Neuronal stem cell (in vitro differentiated cells): ENCODE data around the gene HSD11B1L.
A peak's percentile ranks its signal among the peaks of the same experiment; 100 is the strongest.

Source experiments
- DNase-seq: peaks from one replicate; pipeline ENCODE4 v3.0.0-alpha.2; 2013; ENCODE audit warnings: low spot score
- H2AFZ ChIP-seq: one replicate; pipeline ENCODE4 v1.6.1; 2013; ENCODE audit warnings: mild to moderate bottlenecking, low read length, inconsistent platforms
- H2AK5ac ChIP-seq: 2 replicates; pipeline ENCODE4 v1.6.1; 2013; ENCODE audit warnings: low read depth, mild to moderate bottlenecking, inconsistent platforms, low read length, moderate library complexity, mixed read lengths
- H2BK120ac ChIP-seq: 2 replicates; pipeline ENCODE4 v1.6.1; 2013; ENCODE audit warnings: low read depth, mild to moderate bottlenecking, inconsistent platforms, low read length, moderate library complexity, mixed read lengths
- H2BK12ac ChIP-seq: one replicate; pipeline ENCODE4 v1.6.1; 2013; ENCODE audit warnings: low read length, inconsistent platforms
- H2BK15ac ChIP-seq: 2 replicates; pipeline ENCODE4 v1.6.1; 2013; ENCODE audit warnings: mild to moderate bottlenecking, low read length, inconsistent platforms, mixed read lengths
- H2BK5ac ChIP-seq: one replicate; pipeline ENCODE4 v1.6.1; 2013; ENCODE audit warnings: inconsistent platforms, mild to moderate bottlenecking, low read length, moderate library complexity
- H3K14ac ChIP-seq: one replicate; pipeline ENCODE4 v1.6.1; 2013; ENCODE audit warnings: low read length, inconsistent platforms
- H3K18ac ChIP-seq: 2 replicates; pipeline ENCODE4 v1.6.1; 2013; ENCODE audit warnings: low read length, inconsistent platforms
- H3K23ac ChIP-seq: 2 replicates; pipeline ENCODE4 v1.6.1; 2013; ENCODE audit warnings: low read depth, mild to moderate bottlenecking, mixed read lengths, low read length, inconsistent platforms; ENCODE audit not compliant: poor library complexity
- H3K27ac ChIP-seq: replicated peaks from 3 replicates; pipeline ENCODE4 v1.5.1; 2013; ENCODE audit warnings: low read length, inconsistent platforms
- H3K27me3 ChIP-seq, 3 experiments: 2 replicates each; pipeline ENCODE4 v1.6.1; 2013; ENCODE audit warnings: low read length in 3 of 3, mild to moderate bottlenecking in 2 of 3, inconsistent platforms in 1 of 3, low read depth in 1 of 3, mixed read lengths in 1 of 3, moderate library complexity in 1 of 3; ENCODE audit not compliant: control insufficient read depth in 3 of 3, insufficient read depth in 3 of 3
- H3K36me3 ChIP-seq, 2 donors: replicated peaks in 1 of 2; 2 replicates each; pipeline ENCODE4 v1.6.1; 2013; ENCODE audit warnings: low read length in 2 of 2; ENCODE audit not compliant: control insufficient read depth in 2 of 2, insufficient read depth in 2 of 2
- H3K4ac ChIP-seq: 2 replicates; pipeline ENCODE4 v1.6.1; 2013; ENCODE audit warnings: inconsistent platforms, mild to moderate bottlenecking, low read length, moderate library complexity
- H3K4me1 ChIP-seq, 2 donors: 1 replicate in 1 of 2; 2 replicates in 1 of 2; pipeline ENCODE4 v1.6.1; 2013; ENCODE audit warnings: low read length in 2 of 2, low read depth in 1 of 2; ENCODE audit not compliant: control insufficient read depth in 2 of 2, insufficient read depth in 1 of 2
- H3K4me2 ChIP-seq: one replicate; pipeline ENCODE4 v1.6.1; 2013; ENCODE audit warnings: mild to moderate bottlenecking, low read length, inconsistent platforms; ENCODE audit not compliant: insufficient read depth, poor library complexity, severe bottlenecking
- H3K4me3 ChIP-seq, 2 donors: 2 replicates each; pipeline ENCODE4 v1.5.1; 2013; ENCODE audit warnings: low read length in 2 of 2, mild to moderate bottlenecking in 2 of 2, inconsistent platforms in 1 of 2, moderate library complexity in 1 of 2
- H3K79me1 ChIP-seq: one replicate; pipeline ENCODE4 v1.6.1; 2013; ENCODE audit warnings: low read depth, mild to moderate bottlenecking, inconsistent platforms, low read length, moderate library complexity
- H3K9ac ChIP-seq: one replicate; pipeline ENCODE4 v1.6.1; 2013; ENCODE audit warnings: mild to moderate bottlenecking, low read depth, low read length, inconsistent platforms; ENCODE audit not compliant: poor library complexity
- H3K9me3 ChIP-seq, 2 donors: replicated peaks in 1 of 2; 2 replicates each; pipeline versions ENCODE3 to v1.6.1; 2013; ENCODE audit warnings: low read length in 2 of 2, mild to moderate bottlenecking in 2 of 2, inconsistent platforms in 1 of 2, low read depth in 1 of 2, mixed read lengths in 1 of 2, moderate library complexity in 1 of 2; ENCODE audit not compliant: control insufficient read depth in 2 of 2, insufficient read depth in 1 of 2
- H4K8ac ChIP-seq: one replicate; pipeline ENCODE4 v1.6.1; 2013; ENCODE audit warnings: low read depth, mild to moderate bottlenecking, inconsistent platforms, low read length, moderate library complexity
- H4K91ac ChIP-seq: one replicate; pipeline ENCODE4 v1.6.1; 2013; ENCODE audit warnings: low read length, low read depth, mild to moderate bottlenecking, inconsistent platforms; ENCODE audit not compliant: poor library complexity
- WGBS, 2 donors: extraction: QIAGEN DNeasy Blood & Tissue Kit; methylation state at CpG; one replicate each; pipeline ENCODE4 v1.1.7; 2013; ENCODE audit warnings: missing lambda C conversion rate in 2 of 2, mixed read lengths in 1 of 2; ENCODE audit not compliant: insufficient read length in 2 of 2, insufficient replicate concordance in 1 of 2; ENCODE audit errors: extremely low coverage in 2 of 2; 5-methylcytosine and 5-hydroxymethylcytosine counted together

HSD11B1L gene

DNA sequence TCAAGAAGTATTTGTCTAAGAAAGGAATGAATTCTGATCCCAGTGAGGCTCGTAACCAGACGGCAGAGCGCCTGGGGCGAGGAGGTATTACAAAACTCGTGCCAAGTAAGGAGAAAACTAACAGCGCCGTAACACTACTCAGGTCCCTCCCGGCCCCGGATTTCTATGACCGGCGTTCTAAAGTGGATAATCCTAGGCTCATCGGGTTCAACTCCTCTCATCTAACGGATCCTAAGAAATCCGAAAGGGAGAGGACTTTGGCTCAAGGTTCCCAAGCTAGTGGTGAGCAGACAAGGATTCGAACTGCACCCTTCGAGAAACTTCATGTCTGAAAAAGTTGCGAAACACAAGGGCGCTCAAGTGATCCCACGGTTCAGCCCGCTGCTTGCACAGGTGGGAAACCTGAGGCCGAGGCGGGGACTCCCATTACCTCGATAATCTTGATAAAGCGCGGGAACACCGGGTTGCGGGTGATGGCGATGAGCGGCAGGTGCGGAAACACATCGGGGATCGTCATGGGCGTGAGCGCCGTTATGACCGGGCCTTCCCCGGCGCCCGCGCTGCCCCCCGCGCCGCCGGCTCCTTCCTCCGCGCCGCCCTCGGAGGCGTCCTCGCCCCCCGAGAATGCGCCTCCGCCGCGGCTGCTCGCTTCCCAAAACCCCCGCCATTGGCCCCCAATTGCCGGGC, 38.6 kb downstream of the HSD11B1L start:
- Histone ChIP-seq H2AFZ (peak overlapping the region; percentile 93), H3K4me1 (peaks cover 5 to 9% of the 10 kb centered on the region in 2 donors)
- DNase-seq = no peak

DNA sequence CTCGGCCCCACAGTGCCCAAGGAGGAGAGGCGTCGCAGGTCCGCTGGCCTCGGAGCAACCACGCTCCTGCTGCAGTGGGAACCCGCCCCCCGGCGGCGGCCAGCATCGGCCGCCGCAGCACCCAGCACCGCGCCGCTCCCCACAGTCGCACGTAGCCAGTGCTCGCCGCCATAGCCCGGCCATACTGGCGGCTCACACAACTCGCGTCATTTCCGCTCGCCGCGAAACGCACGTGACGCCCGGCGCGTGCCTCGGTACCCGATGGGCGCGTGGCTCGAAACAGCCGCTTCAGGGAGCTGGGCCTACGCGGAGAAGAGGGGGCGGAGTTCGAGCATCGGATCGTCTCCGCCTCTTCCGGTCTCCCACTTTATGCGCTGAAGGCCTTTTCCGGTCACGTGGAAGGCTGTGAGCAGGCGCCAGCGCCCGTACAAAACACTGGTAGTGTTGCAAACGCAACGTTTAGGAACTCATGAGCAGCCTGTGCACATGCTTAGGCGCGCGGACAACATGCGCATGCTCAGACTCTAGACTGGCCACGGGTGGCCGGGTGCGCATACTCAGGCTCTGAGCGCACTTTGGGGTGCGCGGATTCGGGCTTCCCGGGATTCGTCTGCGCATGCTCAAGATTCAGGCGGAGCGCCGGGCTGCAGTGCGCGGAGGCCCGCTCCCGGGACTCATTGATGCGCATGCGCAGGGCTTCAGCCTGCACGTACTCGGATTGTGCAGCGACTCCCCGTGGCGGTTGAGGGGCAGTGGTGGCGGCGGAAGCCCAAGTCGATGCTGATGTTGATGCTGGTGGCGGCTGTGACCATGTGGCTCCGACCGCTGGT, 39.3 kb downstream of the HSD11B1L start, which contains the start of the genes CATSPERD and LONP1:
Gene CATSPERD, plus strand, starts transcription at position 677 of the 830 bp plus-strand sequence. Its CDS starts 101 bp downstream, at position 778.
Gene LONP1, minus strand, starts transcription at position 186 of the 830 bp plus-strand sequence. Its CDS starts 14 bp downstream, at position 172.
- no CpG with 5 or more reads among the region's 90 CpGs for WGBS, 2 donors

More for the DNA sequence above, 38.6 kb downstream of the HSD11B1L start:
- no peak overlapping the region for H2BK15ac ChIP-seq
- peak overlapping the region; percentile 75 to 97 for H3K4me3 ChIP-seq
- H3K36me3 ChIP-seq = peaks cover 5 to 25% of the 10 kb centered on the region in 2 donors
- no peak overlapping the region for H4K8ac ChIP-seq
- H3K9ac ChIP-seq = peak overlapping the region; percentile 83
- H2BK5ac ChIP-seq = peak overlapping the region; percentile 62
- H2BK120ac ChIP-seq = no peak overlapping the region
- peak overlapping the region; percentile 44 for H2AK5ac ChIP-seq
- peaks cover 9% of the 10 kb centered on the region for H3K79me1 ChIP-seq
- peak overlapping the region; percentile 99 for H3K23ac ChIP-seq
- H2BK12ac ChIP-seq = no peak overlapping the region
- no peak overlapping the region for H3K14ac ChIP-seq
- H3K9me3 ChIP-seq = no peaks in the 10 kb centered on the region
- no CpG with 5 or more reads among the region's 58 CpGs for WGBS, 2 donors
- peak overlapping the region; percentile 78 for H3K18ac ChIP-seq
- H3K27ac ChIP-seq = peak overlapping the region; percentile 67
- no peak overlapping the region for H4K91ac ChIP-seq
- peak overlapping the region; percentile 77 for H3K4me2 ChIP-seq
- no peaks in the 10 kb centered on the region for H3K27me3 ChIP-seq
- H3K4ac ChIP-seq = peak overlapping the region; percentile 42

GRCh38 chr19:5727453-5728050, 46.7 kb downstream of the HSD11B1L start:
- no peak overlapping the region for H4K91ac ChIP-seq
- H3K79me1 ChIP-seq = no peaks in the 10 kb centered on the region
- H2BK12ac ChIP-seq = no peak overlapping the region
- H4K8ac ChIP-seq = no peak overlapping the region
- no CpG with 5 or more reads among the region's 4 CpGs for WGBS, 2 donors
- H3K9me3 ChIP-seq = no peaks in the 10 kb centered on the region
- no peaks in the 10 kb centered on the region for H3K4me1 ChIP-seq
- DNase-seq = no peak
- H2AFZ ChIP-seq = no peak overlapping the region
- H3K9ac ChIP-seq = no peak overlapping the region
- H3K23ac ChIP-seq = no peak overlapping the region
- no peak overlapping the region for H3K14ac ChIP-seq
- no peak overlapping the region for H2BK15ac ChIP-seq
- H3K18ac ChIP-seq = no peak overlapping the region
- no peaks in the 10 kb centered on the region for H3K27me3 ChIP-seq
- H3K4ac ChIP-seq = no peak overlapping the region
- no peak overlapping the region for H2AK5ac ChIP-seq
- H2BK5ac ChIP-seq = no peak overlapping the region
- no peaks in the 10 kb centered on the region for H3K36me3 ChIP-seq
- no peak overlapping the region for H2BK120ac ChIP-seq
- peak overlapping the region in 1 of 2 donors; percentile 3 for H3K4me3 ChIP-seq
- H3K4me2 ChIP-seq = no peak overlapping the region
- H3K27ac ChIP-seq = no peak overlapping the region

More for the DNA sequence above, 39.3 kb downstream of the HSD11B1L start, which contains the start of the genes CATSPERD and LONP1:
- H3K23ac ChIP-seq = peak within 1 kb of the TSS; percentile 99
- H3K14ac ChIP-seq = peak within 1 kb of the TSS; percentile 98
- peak within 1 kb of the TSS; percentile 93 for H2AFZ ChIP-seq
- H2BK120ac ChIP-seq = peak within 1 kb of the TSS; percentile 91
- H3K4me2 ChIP-seq = peak within 1 kb of the TSS; percentile 77
- H4K91ac ChIP-seq = no peak within 1 kb of the TSS
- H3K4ac ChIP-seq = peak within 1 kb of the TSS; percentile 100
- H3K36me3 ChIP-seq = peaks cover 5 to 21% of the 10 kb centered on the region in 2 donors
- peak within 1 kb of the TSS; percentile 96 for H4K8ac ChIP-seq
- H2BK12ac ChIP-seq = no peak within 1 kb of the TSS
- H2BK5ac ChIP-seq = peak within 1 kb of the TSS; percentile 62
- H3K18ac ChIP-seq = peak within 1 kb of the TSS; percentile 100
- H3K4me1 ChIP-seq = peaks cover 5 to 9% of the 10 kb centered on the region in 2 donors
- H3K9ac ChIP-seq = peak within 1 kb of the TSS; percentile 98
- H2BK15ac ChIP-seq = no peak within 1 kb of the TSS
- H3K27ac ChIP-seq = peak within 1 kb of the TSS; percentile 99
- H3K27me3 ChIP-seq = no peaks in the 10 kb centered on the region
- DNase-seq = peak; percentile 99
- H3K79me1 ChIP-seq = peaks cover 9% of the 10 kb centered on the region
- no peaks in the 10 kb centered on the region for H3K9me3 ChIP-seq
- H2AK5ac ChIP-seq = peak within 1 kb of the TSS; percentile 44
- H3K4me3 ChIP-seq = peak within 1 kb of the TSS; percentile 75 to 97
